ENCODE measurements around the gene TNFRSF14. TPM values are rescaled to one million over a fixed set of nuclear protein-coding genes. Genes with fewer than 3 reads are reported as not detected.

TNFRSF14 gene
- total and polyA plus RNA-seq, 9 of the 15 experiments (the other 6 are each of a cell fraction or from before 2014, with no cell fraction given), result 0.11 to 2.3 (median 0.68) TPM; not detected in 2

GRCh38 chr1:2539312-2539907, 16.8 kb upstream of the TNFRSF14 start (continued):
- TF ChIP-seq, protein P1, sequence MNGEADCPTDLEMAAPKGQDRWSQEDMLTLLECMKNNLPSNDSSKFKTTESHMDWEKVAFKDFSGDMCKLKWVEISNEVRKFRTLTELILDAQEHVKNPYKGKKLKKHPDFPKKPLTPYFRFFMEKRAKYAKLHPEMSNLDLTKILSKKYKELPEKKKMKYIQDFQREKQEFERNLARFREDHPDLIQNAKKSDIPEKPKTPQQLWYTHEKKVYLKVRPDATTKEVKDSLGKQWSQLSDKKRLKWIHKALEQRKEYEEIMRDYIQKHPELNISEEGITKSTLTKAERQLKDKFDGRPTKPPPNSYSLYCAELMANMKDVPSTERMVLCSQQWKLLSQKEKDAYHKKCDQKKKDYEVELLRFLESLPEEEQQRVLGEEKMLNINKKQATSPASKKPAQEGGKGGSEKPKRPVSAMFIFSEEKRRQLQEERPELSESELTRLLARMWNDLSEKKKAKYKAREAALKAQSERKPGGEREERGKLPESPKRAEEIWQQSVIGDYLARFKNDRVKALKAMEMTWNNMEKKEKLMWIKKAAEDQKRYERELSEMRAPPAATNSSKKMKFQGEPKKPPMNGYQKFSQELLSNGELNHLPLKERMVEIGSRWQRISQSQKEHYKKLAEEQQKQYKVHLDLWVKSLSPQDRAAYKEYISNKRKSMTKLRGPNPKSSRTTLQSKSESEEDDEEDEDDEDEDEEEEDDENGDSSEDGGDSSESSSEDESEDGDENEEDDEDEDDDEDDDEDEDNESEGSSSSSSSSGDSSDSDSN (IDR thresholded peaks at IDR 0.05; ENCODE audit: borderline replicate concordance in 1 of 2, low read depth in 2 of 2, low read length in 2 of 2), result no peak
- peak; percentile 88 for TF ChIP-seq RBM25 (IDR thresholded peaks at IDR 0.05; ENCODE audit: low read depth, low read length, severe bottlenecking)
- peak; percentile 27; the same call in 1 of the 2 replicates for TF ChIP-seq SMC3 (conservative IDR thresholded peaks at IDR 0.05; ENCODE audit: insufficient read depth, low read depth, low read length)
- TF ChIP-seq, protein P2, sequence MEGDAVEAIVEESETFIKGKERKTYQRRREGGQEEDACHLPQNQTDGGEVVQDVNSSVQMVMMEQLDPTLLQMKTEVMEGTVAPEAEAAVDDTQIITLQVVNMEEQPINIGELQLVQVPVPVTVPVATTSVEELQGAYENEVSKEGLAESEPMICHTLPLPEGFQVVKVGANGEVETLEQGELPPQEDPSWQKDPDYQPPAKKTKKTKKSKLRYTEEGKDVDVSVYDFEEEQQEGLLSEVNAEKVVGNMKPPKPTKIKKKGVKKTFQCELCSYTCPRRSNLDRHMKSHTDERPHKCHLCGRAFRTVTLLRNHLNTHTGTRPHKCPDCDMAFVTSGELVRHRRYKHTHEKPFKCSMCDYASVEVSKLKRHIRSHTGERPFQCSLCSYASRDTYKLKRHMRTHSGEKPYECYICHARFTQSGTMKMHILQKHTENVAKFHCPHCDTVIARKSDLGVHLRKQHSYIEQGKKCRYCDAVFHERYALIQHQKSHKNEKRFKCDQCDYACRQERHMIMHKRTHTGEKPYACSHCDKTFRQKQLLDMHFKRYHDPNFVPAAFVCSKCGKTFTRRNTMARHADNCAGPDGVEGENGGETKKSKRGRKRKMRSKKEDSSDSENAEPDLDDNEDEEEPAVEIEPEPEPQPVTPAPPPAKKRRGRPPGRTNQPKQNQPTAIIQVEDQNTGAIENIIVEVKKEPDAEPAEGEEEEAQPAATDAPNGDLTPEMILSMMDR (IDR thresholded peaks at IDR 0.05 in 2 of 3, conservative IDR thresholded peaks at IDR 0.05 in 1 of 3; ENCODE audit: insufficient read depth in 2 of 3, low read depth in 1 of 3, low read length in 3 of 3), result peak; percentile 58 to 71 (median 64)
- peak; percentile 88 for TF ChIP-seq BCOR (IDR thresholded peaks at IDR 0.05)
- TF ChIP-seq RB1 (IDR thresholded peaks at IDR 0.05; ENCODE audit: low read depth), result 0 out of 2 replicates have a peak, but pooled peaks have one; percentile 19
- 0 out of 2 replicates have a peak, but pooled peaks have one; percentile 60 for TF ChIP-seq PTBP1 (IDR thresholded peaks at IDR 0.05; ENCODE audit: low read depth, low read length)
- TF ChIP-seq ZBTB2 (IDR thresholded peaks at IDR 0.05), result no peak
- no peak for TF ChIP-seq E2F3 (CRISPR knock-in tag; IDR thresholded peaks at IDR 0.05)
- no peak for TF ChIP-seq FOXA1 (IDR thresholded peaks at IDR 0.05; ENCODE audit: borderline replicate concordance)
- peak in 1 of 2 experiments; percentile 64; a peak in 2 of 4 replicates for TF ChIP-seq KDM1A (IDR thresholded peaks at IDR 0.05)
- no peak for TF ChIP-seq CHD4 (IDR thresholded peaks at IDR 0.05; ENCODE audit: insufficient read depth, insufficient replicate concordance, low read depth, low read length, poor library complexity, severe bottlenecking)
